Activated T-cell treated with anti-CD3 and anti-CD28 coated beads for 48 hours (primary cell): ENCODE data around the gene CCDC86.
"Not testable (repeated sequence)": the region's sequence is repeated elsewhere in the genome, so short reads cannot be mapped to it uniquely, and the experiment has no call there.

ENCODE experiments used
- DNase-seq: peaks from one replicate; pipeline ENCODE4 v3.0.0-alpha.2; 2020; ENCODE audit warnings: low read depth

Gene CCDC86

GRCh38 chr11:60841797-60842667, at the start of gene CCDC86:
Gene CCDC86, plus strand, starts transcription at chr11:60842113. Its CDS starts 12 bp downstream, at chr11:60842125.
- DNase-seq = peak; percentile 98

- DNase-seq = no peak
These were observed 49.4 kb upstream of the CCDC86 start for GRCh38 chr11:60792521-60792920.

- no peak for DNase-seq
These were observed 46.6 kb upstream of the CCDC86 start for GRCh38 chr11:60795291-60795690.

- DNase-seq = no peak
These were observed 43.9 kb upstream of the CCDC86 start for GRCh38 chr11:60797846-60798630.

GRCh38 chr11:60798631-60799030, 43.3 kb upstream of the CCDC86 start:
- no peak for DNase-seq

- DNase-seq = no peak
These were observed 40.7 kb upstream of the CCDC86 start for GRCh38 chr11:60801194-60801593.

- no peak for DNase-seq
These were observed 38.5 kb upstream of the CCDC86 start for GRCh38 chr11:60803273-60803936.

GRCh38 chr11:60809249-60809648, 32.7 kb upstream of the CCDC86 start:
- no peak for DNase-seq

GRCh38 chr11:60809691-60810090, 32.2 kb upstream of the CCDC86 start:
- DNase-seq = no peak

GRCh38 chr11:60810151-60810550, 31.8 kb upstream of the CCDC86 start:
- DNase-seq = no peak

- DNase-seq = no peak
These were observed 31.3 kb upstream of the CCDC86 start for GRCh38 chr11:60810569-60810968.

GRCh38 chr11:60813324-60813723, 28.6 kb upstream of the CCDC86 start:
- DNase-seq = no peak

- DNase-seq = no peak
These were observed 27.8 kb upstream of the CCDC86 start for GRCh38 chr11:60814112-60814511.

- no peak for DNase-seq
These were observed 25.2 kb upstream of the CCDC86 start for GRCh38 chr11:60816590-60817157.

- DNase-seq = no peak
These were observed 23.9 kb upstream of the CCDC86 start for GRCh38 chr11:60818057-60818456.

- no peak for DNase-seq
These were observed 19.9 kb upstream of the CCDC86 start for GRCh38 chr11:60821827-60822599.

GRCh38 chr11:60823745-60824306, 18.1 kb upstream of the CCDC86 start:
- not testable (repeated sequence) for DNase-seq

- DNase-seq = no peak
These were observed 16.8 kb upstream of the CCDC86 start for GRCh38 chr11:60825118-60825517.

GRCh38 chr11:60825790-60826189, 16.1 kb upstream of the CCDC86 start:
- no peak for DNase-seq

GRCh38 chr11:60830478-60831142, 11.3 kb upstream of the CCDC86 start:
- no peak for DNase-seq

GRCh38 chr11:60831143-60831500, 10.8 kb upstream of the CCDC86 start:
- DNase-seq = peak; percentile 70
